Measurements from ENCODE around the gene EGFR.

GRCh38 chr7:55178863-55179773, 160.3 kb downstream of the EGFR start:
- TF ChIP-seq ZFP30 (CRISPR knock-in tag; IDR thresholded peaks at IDR 0.05) = no peak
- TF ChIP-seq ZNF565 (CRISPR knock-in tag; conservative IDR thresholded peaks at IDR 0.05; ENCODE audit: low read depth) = no peak
- no peak for TF ChIP-seq ZFP3 (CRISPR knock-in tag; IDR thresholded peaks at IDR 0.05)
- TF ChIP-seq TCF4 (CRISPR knock-in tag; IDR thresholded peaks at IDR 0.05; ENCODE audit: borderline replicate concordance) = no peak
- no peak for TF ChIP-seq ZNF8 (CRISPR knock-in tag; IDR thresholded peaks at IDR 0.05)
- TF ChIP-seq TSHZ2 (CRISPR knock-in tag; IDR thresholded peaks at IDR 0.05) = no peak
- TF ChIP-seq PATZ1 (CRISPR knock-in tag; IDR thresholded peaks at IDR 0.05; ENCODE audit: borderline replicate concordance) = no peak

Data from SK-N-SH treated with all-trans-retinoic acid at 6 μM for 48 hours (cell line).